ENCODE data around the gene EVC2. TPM values are rescaled to one million over a fixed set of nuclear protein-coding genes. Genes with fewer than 3 reads are reported as not detected.

The EVC2 gene
- total RNA-seq, 1 donor: 0.73 TPM

DNA sequence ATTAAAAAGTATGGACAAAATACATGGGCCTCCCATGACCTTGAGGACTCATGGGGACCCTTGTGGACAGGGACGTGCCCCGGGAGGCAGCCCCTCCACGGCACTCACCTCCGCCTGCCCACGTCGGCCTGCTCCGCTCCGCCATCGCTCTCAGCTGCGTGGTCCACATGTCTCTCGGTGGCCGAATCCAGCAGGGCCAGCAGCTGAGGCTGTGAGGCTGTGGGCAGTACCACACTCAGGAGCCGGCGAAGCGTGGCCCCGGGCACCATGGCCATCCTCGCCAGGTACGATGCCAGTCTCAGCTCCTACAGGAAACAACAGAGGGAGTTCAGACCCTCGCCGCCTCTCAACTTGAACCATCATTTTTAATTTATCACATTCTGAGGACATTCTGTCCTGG is 140.0 kb downstream of the EVC2 start:
- H3K9me3 ChIP-seq (ENCODE audit: low read depth, low read length): no peaks in the 10 kb centered on the region

DNA sequence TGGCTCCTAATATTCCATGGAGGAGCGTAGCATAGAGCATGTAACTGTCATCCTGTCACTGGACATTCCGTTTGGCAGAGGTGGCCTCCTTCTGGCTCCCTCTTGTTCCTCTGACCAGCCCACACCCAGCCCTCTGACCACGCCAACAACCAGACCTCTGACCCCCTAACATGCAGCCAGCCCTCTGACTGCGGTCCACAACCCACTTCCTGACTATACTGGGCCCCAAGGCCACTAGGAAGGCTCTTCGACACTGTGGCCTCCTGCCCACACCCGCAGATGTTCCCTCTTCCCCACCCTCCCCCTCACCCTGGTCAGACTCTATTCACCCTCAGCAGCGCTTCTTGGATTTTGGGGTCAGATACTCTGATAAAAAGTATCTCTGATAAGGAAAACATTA is 141.4 kb downstream of the EVC2 start:
- H3K4me1 ChIP-seq (ENCODE audit: insufficient read depth, low read length): no peaks in the 10 kb centered on the region
- H3K4me3 ChIP-seq (ENCODE audit: low read length): no peak overlapping the region
- no peaks in the 10 kb centered on the region for H3K27me3 ChIP-seq (ENCODE audit: insufficient read depth, low read length)
- H3K9me3 ChIP-seq (ENCODE audit: low read depth, low read length): no peaks in the 10 kb centered on the region

More for the DNA sequence above, 140.0 kb downstream of the EVC2 start:
- Histone ChIP-seq H3K4me3 (ENCODE audit: low read length) (no peak overlapping the region), H3K4me1 (ENCODE audit: insufficient read depth, low read length) (no peaks in the 10 kb centered on the region), H3K27me3 (ENCODE audit: insufficient read depth, low read length) (no peaks in the 10 kb centered on the region)

DNA sequence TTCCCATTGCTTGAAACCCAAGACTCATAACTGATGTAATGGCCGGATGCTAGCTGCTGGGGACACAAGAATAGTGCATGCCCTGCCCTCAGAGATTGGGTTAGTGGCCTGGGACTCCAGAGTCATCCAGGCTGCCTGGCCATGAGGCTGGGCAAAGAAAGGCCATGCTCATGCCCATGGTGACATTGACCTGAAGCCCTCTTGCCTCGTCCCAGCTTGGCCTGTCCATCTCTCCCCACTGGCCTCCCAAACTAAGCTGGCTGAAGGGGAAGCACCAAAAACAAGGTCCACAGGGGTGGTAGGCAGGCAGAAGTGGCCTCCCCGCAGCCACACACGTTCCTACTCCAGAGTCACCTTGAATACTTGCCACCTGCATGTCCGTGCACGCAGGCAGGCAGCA is 141.8 kb downstream of the EVC2 start:
- Histone ChIP-seq H3K27me3 (ENCODE audit: insufficient read depth, low read length) (no peaks in the 10 kb centered on the region), H3K9me3 (ENCODE audit: low read depth, low read length) (no peaks in the 10 kb centered on the region), H3K4me3 (ENCODE audit: low read length) (no peak overlapping the region), H3K4me1 (ENCODE audit: insufficient read depth, low read length) (no peaks in the 10 kb centered on the region)

DNA sequence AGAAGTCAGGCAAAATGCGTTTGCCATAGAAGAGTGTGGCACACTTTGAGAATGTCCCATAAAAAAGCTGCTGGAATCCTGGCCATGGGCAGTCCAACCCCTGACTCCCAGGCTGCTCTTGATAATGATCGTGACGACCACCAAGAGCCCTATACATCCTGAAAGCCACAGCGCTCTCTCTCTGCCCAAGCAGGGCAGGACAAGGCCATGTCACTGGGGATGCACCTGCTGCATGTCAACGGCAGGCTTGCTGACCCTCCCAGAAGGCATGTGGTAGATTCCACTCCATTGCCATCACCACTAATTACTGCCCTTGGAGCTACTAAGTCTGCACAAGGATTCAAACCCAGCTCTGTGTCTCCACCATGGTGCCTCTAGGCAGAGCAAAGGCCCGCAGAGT is 144.5 kb downstream of the EVC2 start:
- no peaks in the 10 kb centered on the region for H3K27me3 ChIP-seq (ENCODE audit: insufficient read depth, low read length)
- H3K9me3 ChIP-seq (ENCODE audit: low read depth, low read length): no peaks in the 10 kb centered on the region
- no peaks in the 10 kb centered on the region for H3K4me1 ChIP-seq (ENCODE audit: insufficient read depth, low read length)
- no peak overlapping the region for H3K4me3 ChIP-seq (ENCODE audit: low read length)

DNA sequence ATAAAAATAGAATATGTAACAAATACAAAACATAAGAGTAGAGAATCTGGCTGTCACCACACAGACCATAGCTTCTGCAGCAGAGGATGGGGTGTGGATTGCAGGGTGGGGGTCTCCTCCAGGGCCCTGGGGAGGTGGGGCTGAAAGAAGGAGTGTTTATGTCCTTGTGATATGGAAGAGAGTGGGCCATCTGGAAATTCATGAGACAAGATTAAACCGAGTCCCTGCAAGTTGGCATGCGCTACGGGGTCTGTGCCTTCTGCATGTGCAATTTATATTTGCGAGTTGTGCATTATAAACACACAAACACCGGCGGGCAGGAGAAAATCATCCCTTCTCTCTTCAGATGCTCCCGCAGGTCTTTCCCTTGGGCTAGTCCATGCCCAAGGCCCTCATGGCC is 145.9 kb downstream of the EVC2 start:
- H3K4me3 ChIP-seq (ENCODE audit: low read length): no peak overlapping the region
- no peaks in the 10 kb centered on the region for H3K9me3 ChIP-seq (ENCODE audit: low read depth, low read length)
- no peaks in the 10 kb centered on the region for H3K4me1 ChIP-seq (ENCODE audit: insufficient read depth, low read length)
- no peaks in the 10 kb centered on the region for H3K27me3 ChIP-seq (ENCODE audit: insufficient read depth, low read length)

DNA sequence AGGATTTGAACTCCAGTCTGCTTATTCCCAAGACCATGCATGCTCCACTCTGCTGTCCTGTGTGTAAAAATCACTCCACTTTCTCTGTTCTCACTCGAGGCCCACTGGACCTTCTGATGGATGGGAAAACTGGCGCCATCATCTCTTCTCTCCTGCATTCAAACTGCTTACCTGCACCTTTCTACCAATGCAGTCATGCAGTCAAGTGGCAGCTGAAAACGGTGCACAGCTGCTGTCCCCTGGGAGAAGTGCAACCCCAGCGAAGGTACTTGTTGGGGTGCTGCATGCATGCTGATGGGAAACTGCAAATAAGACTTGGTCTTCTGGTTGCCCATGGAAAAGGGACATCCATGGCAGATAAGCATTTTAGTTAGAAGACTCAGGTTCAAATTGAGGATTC is 147.1 kb downstream of the EVC2 start:
- no peak overlapping the region for H3K4me3 ChIP-seq (ENCODE audit: low read length)
- no peaks in the 10 kb centered on the region for H3K4me1 ChIP-seq (ENCODE audit: insufficient read depth, low read length)
- no peaks in the 10 kb centered on the region for H3K9me3 ChIP-seq (ENCODE audit: low read depth, low read length)
- no peaks in the 10 kb centered on the region for H3K27me3 ChIP-seq (ENCODE audit: insufficient read depth, low read length)

DNA sequence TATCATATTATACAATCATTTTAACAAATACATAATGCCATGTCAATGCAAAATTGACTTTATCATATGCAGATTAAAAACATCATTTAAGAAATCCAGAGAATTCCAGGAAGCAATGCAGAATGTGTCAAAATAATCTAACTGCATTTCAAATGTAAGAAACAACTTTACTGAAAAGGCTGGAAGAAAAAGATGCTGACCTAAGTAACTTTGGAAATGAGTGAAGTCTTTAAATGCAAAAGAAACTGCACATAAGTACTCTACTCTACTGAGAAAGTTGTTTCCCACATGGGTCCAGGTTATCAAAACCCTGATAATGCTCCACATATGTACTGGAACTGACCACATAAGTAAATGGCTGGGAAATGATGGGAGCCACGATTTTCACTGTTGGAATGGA is 149.9 kb downstream of the EVC2 start:
- H3K9me3 ChIP-seq (ENCODE audit: low read depth, low read length): no peaks in the 10 kb centered on the region
- no peaks in the 10 kb centered on the region for H3K4me1 ChIP-seq (ENCODE audit: insufficient read depth, low read length)
- no peaks in the 10 kb centered on the region for H3K27me3 ChIP-seq (ENCODE audit: insufficient read depth, low read length)
- no peak overlapping the region for H3K4me3 ChIP-seq (ENCODE audit: low read length)

DNA sequence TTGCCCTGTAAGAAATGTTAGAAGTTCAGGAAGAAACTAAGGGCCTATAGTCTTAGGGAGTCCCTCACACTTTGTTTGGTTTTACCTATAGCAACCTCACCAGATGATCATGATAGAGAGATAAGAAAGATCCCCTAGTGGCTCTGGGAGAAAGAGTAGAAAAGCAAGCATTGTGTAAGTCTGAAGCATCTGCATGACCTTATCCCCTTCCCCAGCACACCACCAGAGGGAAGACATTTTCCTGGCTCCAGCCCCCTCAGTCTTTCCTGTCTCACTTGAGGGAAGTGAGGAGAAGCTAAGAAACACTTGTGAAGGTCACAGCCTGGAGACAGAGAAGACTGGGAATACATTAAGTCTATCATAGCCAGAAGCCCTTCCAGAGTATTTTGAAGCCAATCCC is 154.0 kb downstream of the EVC2 start:
- no peak overlapping the region for H3K4me3 ChIP-seq (ENCODE audit: low read length)
- no peaks in the 10 kb centered on the region for H3K27me3 ChIP-seq (ENCODE audit: insufficient read depth, low read length)
- H3K4me1 ChIP-seq (ENCODE audit: insufficient read depth, low read length): no peaks in the 10 kb centered on the region
- no peaks in the 10 kb centered on the region for H3K9me3 ChIP-seq (ENCODE audit: low read depth, low read length)

DNA sequence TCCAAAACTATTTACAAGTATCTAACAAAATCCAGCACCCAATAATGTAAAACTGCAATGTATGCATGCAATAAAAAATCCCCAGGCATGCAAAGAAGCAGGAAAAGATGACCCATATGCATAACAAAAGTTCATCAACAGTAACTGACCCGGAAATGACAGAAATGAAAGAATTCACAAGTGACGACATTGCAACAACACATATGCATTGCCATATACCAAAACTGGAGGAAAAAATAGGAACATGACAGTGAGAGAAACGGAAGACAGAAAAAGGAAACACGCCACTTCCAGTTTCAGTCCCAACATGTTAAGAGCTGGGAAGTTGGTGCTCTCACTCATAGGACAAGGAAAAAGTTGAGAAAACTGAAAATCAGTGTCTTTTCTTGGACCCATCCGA is 154.6 kb downstream of the EVC2 start:
- Histone ChIP-seq H3K4me3 (ENCODE audit: low read length) (no peak overlapping the region), H3K27me3 (ENCODE audit: insufficient read depth, low read length) (no peaks in the 10 kb centered on the region), H3K9me3 (ENCODE audit: low read depth, low read length) (no peaks in the 10 kb centered on the region), H3K4me1 (ENCODE audit: insufficient read depth, low read length) (no peaks in the 10 kb centered on the region)

DNA sequence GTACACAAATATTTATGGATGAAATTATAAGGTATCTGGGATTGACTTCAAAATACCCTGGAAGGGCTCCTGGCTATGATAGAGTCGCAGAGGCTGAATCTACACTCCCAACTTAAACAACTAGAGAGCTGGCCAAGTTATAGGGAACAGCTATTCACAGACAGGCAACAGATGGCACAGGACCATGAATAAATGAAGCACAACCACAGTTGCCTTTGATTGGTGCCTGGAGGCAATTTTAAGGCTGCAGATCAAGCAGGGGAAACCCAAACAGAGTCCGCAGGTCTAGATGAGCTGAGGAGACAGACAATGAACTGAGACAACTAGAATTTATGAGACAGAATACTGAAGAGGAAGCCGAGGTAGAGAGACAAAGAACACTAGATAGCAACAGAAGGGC is 155.9 kb downstream of the EVC2 start:
- Histone ChIP-seq H3K27me3 (ENCODE audit: insufficient read depth, low read length) (no peaks in the 10 kb centered on the region), H3K9me3 (ENCODE audit: low read depth, low read length) (no peaks in the 10 kb centered on the region), H3K4me1 (ENCODE audit: insufficient read depth, low read length) (no peaks in the 10 kb centered on the region), H3K4me3 (ENCODE audit: low read length) (no peak overlapping the region)

DNA sequence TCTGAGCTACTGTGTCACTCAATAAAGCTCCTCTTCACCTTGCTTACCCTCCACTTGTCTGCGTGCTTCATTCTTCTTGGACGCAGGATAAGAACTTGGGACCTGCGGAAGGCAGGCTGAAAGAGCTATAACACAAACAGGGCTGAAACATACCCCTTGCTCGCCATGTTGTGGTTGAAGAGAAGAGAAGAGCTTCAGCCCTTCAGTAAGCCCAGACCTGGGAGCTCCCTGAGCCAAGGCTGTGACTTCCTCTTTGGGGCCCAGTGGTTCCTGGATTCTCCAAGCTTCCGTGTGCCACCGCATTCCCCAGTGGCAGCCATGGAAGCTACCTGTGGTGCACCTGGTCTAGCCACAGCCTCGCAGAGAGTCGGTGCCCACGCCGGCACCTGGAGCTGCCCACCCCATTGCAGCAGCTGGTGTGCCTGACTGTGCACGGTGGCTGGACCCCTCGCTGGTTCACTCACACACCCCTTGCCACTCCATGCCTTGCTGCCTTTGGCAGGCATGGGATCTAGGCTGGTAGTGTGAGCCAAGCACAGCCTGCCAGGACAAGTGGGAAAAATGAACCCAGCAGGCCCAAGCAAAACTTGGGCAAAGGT is 160.6 kb downstream of the EVC2 start:
- Histone ChIP-seq H3K4me1 (ENCODE audit: insufficient read depth, low read length) (no peaks in the 10 kb centered on the region), H3K4me3 (ENCODE audit: low read length) (no peak overlapping the region), H3K27me3 (ENCODE audit: insufficient read depth, low read length) (no peaks in the 10 kb centered on the region), H3K9me3 (ENCODE audit: low read depth, low read length) (no peaks in the 10 kb centered on the region)

DNA sequence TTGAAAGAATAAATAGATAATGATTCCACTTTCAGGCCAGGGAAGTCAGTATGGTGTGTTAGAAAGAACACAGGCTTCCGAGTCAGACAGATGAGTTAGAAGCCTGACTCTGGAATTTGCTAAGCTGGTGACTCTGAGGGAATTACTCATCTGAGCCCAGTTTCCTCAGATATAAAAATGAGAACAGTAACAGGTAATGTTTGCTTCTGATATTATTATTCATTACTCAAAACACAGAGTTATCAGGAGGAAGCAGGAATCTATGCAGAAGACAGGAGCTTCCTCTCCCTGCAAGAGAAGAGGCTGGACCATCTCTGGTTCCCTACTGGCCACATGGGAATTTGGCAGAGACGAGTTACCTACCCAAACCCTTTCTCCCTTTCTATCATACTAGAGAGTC is 163.1 kb downstream of the EVC2 start:
- Histone ChIP-seq H3K9me3 (ENCODE audit: low read depth, low read length) (no peaks in the 10 kb centered on the region), H3K27me3 (ENCODE audit: insufficient read depth, low read length) (no peaks in the 10 kb centered on the region), H3K4me1 (ENCODE audit: insufficient read depth, low read length) (no peaks in the 10 kb centered on the region)

DNA sequence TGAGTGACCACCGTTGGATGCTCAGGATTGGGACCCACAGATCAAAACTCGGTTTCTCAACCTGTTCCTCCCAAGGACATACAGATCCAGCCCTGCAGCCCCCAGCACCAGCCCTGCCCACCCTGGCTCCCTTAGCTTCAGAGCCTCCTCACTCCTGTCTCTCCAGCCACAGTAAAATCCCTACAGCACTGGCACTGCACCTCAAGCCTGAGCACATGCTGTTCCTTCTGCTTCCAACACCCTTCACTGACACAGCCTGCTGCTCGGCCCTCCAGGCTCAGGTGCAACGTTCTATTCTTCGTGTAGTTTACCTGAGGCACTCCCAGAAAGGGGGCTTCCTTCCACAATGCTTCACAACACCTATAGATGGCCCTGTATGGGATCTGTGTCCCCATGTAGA is 163.6 kb downstream of the EVC2 start:
- no peaks in the 10 kb centered on the region for H3K9me3 ChIP-seq (ENCODE audit: low read depth, low read length)
- H3K4me3 ChIP-seq (ENCODE audit: low read length): no peak overlapping the region
- no peaks in the 10 kb centered on the region for H3K4me1 ChIP-seq (ENCODE audit: insufficient read depth, low read length)
- H3K27me3 ChIP-seq (ENCODE audit: insufficient read depth, low read length): no peaks in the 10 kb centered on the region

More for the DNA sequence above, 163.1 kb downstream of the EVC2 start:
- H3K4me3 ChIP-seq (ENCODE audit: low read length): no peak overlapping the region

DNA sequence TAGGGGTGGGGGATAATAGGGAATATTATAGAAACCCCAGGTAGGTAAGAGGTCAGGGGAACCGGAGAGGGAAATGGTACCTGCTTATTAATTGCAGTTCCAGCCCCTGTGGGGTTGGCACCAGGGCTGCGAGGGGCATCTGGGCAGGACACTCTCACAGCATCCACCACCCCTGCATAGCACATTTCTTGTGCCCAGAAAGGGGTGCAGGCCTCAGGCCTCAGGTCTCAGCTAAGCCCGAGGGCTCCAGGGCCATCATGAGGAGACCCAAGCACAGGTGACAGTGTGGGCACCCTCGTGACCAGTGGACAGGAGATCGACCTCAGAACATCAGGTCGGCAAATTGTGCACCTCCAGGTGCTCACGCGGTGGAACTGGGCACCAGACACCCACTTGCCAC is 164.7 kb downstream of the EVC2 start:
- H3K9me3 ChIP-seq (ENCODE audit: low read depth, low read length): no peaks in the 10 kb centered on the region
- H3K27me3 ChIP-seq (ENCODE audit: insufficient read depth, low read length): no peaks in the 10 kb centered on the region
- no peak overlapping the region for H3K4me3 ChIP-seq (ENCODE audit: low read length)
- H3K4me1 ChIP-seq (ENCODE audit: insufficient read depth, low read length): no peaks in the 10 kb centered on the region

DNA sequence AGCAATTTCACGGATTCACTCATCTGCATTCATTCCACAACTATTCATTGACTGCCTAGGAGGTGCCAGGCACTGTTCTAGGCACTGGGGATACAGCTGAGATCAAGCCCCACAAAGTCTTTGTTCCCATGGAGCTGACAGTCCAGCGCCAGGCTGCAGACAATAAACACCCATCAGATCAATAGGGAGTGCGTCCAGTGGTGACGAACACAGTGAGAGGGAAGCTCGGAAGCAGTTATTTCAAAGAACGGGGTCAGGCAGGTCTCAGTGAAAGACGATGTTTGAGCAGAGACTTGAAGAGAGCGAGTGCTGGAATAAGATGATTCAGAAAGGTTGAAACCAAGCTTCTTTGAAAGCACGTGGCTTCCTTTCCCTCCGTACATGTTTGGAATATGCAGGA is 167.2 kb downstream of the EVC2 start:
- Histone ChIP-seq H3K4me1 (ENCODE audit: insufficient read depth, low read length) (no peaks in the 10 kb centered on the region), H3K9me3 (ENCODE audit: low read depth, low read length) (no peaks in the 10 kb centered on the region), H3K4me3 (ENCODE audit: low read length) (no peak overlapping the region), H3K27me3 (ENCODE audit: insufficient read depth, low read length) (no peaks in the 10 kb centered on the region)

DNA sequence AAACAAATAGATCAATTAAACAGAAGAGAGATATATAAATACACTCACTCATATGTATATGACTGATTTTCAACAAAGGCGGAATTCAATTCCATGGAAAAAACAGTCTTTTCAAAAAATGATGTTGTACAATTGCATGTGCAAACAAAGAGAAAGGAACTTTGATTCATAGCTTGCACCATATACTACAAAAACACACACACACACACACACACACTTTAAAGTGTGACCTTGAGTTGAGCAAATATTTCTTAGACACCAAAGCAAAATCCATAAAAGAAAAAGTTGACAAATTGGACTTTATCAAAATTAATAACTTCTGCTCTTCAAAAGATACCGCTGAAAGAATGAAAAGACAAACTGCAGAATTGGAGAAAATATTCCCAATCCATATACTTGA is 168.8 kb downstream of the EVC2 start:
- H3K9me3 ChIP-seq (ENCODE audit: low read depth, low read length): no peaks in the 10 kb centered on the region
- no peaks in the 10 kb centered on the region for H3K27me3 ChIP-seq (ENCODE audit: insufficient read depth, low read length)
- no peaks in the 10 kb centered on the region for H3K4me1 ChIP-seq (ENCODE audit: insufficient read depth, low read length)
- H3K4me3 ChIP-seq (ENCODE audit: low read length): no peak overlapping the region
